NCI-H1417 treated with DMSO at 0.1 percent for 48 hours (cell line): ENCODE measurements around the gene HIPK3.
"Not testable (repeated sequence)": the region's sequence is repeated elsewhere in the genome, so short reads cannot be mapped to it uniquely, and the experiment has no call there.

Experiments
- DNase-seq: peaks from one replicate; lab custom pipeline; 2025; lab: John Stamatoyannopoulos, UW

HIPK3 gene

DNA sequence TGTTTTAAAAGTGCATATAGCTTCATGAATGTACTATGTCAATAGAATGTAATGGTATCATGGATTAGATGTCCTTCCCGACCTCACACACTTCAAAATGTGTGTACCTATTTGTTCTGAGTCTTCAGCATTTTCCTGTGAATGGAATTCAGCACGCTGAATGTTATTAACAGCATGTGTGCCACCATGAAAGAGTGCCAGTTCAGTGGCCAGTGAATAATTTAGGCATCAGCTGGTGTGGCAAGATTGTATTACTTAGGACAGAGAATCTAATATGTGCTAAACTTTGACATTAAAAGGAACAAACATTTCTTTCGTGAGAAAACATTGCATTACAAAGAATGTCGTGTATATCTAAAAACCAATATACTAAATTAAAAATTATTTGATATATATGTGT lies 46.4 kb downstream of the HIPK3 start:
- DNase-seq, result no peak

DNA sequence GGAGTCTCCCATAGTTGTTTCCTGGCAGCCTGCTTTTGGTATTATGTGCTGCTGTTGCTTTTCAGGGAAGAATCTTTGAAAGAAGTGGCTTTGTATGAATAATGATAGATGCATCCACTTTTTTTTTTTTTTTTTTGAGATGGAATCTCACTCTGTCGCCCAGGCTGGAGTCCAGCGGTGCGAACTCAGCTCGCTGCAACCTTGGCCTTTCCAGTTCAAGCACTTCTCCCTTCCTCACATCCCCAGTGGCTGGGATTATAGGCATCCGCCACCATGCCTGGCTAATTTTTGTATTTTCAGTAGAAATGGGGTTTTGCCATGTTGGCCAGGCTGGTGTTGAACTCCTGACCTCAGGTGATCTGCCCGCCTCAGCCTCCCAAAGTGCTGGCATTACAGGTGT lies 49.6 kb downstream of the HIPK3 start:
- DNase-seq, result not testable (repeated sequence)

DNA sequence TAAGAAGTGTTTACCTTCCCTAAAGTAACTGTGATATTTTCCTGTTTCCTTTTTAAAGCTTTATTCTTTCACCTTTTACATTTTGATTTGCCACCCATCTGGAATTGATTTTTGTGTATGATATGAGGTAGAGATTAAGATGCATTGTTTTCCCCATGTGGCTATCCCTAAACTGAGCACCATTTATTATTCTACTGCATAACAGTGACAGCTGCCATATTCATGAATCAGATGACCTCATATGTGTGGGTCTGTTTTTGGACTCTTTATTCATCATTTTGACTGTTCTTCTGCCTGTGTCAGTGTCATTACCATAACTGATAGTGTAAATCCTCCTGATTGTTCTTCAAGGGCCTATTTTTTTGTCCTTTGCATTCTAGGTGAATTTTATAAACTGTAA lies 50.8 kb downstream of the HIPK3 start:
- DNase-seq, result no peak

DNA sequence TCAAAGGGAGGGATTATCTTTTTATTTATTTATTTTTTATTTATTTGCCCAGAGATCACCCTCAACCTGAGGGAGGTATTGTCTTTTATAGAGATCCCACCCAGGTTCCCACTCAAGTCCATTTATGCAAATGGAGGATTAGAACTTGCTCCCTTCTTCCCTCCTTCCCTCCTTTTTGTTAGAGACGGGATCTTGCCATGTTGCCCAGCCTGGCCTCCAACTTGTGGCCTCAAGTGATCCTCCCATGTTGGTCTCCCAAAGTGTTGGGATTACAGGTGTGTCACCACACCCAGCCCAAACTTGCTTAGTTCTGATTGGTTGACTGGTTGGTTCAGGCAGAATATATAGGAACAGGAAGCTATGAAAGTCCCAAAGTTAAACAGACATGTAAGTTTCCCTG lies 51.9 kb downstream of the HIPK3 start:
- DNase-seq, result no peak

DNA sequence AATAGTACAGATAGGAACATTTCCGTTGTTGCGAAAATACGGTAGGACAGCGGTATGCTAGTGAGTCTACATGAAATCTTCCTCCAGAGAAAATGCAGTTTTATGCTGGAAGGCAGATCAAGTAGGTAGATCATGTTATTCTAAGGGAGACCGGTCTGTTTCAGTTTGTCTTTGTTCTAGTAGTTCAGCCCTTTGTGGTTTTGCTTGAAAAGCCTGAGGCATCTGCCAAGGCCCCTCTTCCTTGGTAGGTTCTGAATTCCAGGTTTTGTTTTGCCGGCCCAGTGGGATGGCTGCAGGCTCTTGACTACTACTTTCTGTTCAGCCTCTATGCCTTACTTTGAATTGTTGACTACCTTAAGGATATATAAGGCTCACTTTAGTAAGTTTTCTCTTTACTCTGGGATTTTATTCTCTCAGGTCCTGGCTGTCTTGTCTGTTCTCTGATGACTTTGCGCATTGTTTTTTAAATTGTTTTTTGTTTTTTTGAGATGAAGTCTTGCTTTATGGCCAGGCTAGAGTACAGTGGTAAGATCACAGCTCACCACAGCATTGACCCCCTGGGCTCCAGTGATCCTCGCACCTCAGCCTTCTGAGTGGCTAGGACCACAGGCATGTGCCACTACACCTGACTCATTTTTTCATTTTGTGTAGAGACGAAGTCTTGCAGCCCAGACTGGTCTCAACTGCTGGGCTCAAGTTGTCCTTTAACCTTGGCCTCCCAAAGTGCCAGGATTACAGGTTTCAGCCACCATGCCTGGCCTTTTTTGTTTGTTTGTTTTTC lies 53.7 kb downstream of the HIPK3 start:
- no peak for DNase-seq

DNA sequence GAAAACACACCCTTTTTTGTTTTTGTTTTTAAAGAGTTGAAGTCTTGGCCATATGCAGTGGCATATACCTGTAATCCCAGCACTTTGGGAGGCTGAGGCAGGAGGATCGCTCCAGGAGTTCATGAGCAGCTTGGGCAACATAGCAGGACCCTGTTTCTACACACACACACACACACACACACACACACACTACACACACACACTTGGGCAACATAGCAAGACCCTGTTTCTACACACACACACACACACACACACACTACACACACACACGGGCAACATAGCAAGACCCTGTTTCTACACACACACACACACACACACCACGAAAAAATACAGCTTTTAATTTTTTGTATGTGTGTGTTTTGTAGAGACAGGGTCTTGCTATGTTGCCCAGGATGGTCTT lies 54.5 kb downstream of the HIPK3 start:
- DNase-seq, result no peak

DNA sequence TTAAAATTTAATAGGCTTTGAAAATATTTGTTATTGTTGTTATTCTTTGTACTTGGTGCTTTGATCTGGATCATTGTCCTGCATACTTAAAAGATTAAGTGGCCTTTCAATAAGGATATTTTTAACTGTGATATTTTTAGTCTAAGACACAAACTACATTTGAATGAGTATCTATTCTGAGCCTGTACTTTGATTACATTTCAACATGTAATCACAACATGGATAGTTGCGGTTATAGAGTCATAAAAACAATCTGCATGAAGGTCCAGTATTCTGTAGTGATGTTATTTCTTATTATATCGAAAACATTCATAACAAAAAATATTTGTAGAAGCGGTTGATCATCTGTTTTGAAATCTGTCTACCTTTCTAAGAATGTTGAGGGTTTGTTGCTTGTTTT lies 58.6 kb downstream of the HIPK3 start:
- no peak for DNase-seq

DNA sequence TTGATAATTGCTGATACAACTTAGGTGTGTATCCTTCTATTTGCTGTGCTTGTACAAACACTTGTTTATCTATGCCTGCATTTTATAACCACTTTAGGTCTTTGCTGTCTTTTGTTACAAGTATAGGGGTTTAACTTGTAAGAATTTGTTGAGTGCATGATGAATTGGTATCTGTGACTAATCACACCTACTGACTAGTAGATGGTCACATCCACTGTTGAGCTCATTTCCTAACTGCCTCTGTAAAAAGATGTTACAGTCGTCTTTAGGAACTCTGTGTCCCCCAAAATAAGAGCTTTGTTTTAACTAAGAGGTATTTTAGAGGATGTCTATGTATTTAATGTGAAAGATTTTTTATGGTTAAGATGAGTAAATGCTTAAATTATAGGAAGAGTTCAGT lies 60.5 kb downstream of the HIPK3 start:
- no peak for DNase-seq

DNA sequence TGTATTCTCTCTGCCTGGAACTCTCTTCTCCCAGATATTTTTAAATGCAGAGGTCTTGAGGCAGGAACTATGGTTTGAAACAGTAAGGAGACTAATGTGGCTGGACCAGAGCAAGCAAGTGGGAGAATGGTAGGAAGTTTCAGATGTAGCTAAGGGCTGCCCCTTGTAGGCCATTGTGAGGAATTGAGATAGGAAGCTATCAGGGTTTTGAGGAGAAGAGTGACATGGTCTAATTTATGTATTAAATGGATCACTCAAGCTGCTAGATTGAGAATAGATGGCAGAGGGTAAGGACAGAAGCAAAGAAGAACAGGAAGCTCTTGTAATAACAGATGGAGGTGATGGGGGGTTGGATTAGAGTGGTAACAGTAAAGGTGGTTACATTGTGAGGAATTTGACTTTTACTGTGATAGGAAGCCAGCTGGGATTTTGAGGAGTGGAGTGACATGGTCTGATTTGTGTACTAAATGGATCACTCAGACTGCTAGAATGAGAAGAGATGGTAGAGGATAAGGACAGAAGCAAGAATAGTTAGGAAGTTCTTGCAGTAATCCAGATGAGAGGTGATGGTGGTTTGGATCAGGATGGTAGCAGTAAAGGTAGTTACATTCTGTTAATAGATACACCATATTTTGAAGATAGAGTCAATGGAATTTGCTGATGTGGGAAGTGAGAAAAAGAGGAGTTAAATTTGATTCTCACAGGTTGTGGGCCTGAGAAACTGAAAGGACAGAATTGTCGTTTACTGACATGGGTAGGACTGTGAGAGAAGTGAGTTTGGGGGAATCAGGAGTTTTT lies 63.0 kb downstream of the HIPK3 start:
- DNase-seq, result no peak

DNA sequence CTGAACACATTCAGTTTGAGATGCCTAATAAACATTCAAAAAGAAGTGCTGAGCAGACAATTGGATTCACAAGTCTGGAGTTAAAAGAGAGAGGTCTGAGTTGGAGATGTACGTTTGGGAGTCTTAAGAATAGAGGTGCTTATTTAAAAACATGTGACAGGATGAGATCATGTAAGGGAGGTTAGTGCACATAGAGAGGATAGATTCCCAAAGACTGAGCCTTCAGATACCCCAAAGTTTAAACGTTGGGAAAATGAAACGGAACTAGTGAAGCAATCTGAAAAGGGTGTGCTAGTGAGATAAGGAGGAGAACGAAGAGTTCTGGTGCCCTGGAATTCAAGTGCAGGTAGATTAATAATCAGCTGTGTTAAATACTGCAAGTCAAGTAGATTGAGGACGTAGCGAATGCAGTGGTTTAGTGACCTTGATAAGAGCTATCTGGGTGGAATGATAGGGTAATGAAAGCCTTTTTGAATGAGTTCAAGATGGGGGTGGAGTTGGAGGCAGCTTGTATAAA lies 63.7 kb downstream of the HIPK3 start:
- no peak for DNase-seq

DNA sequence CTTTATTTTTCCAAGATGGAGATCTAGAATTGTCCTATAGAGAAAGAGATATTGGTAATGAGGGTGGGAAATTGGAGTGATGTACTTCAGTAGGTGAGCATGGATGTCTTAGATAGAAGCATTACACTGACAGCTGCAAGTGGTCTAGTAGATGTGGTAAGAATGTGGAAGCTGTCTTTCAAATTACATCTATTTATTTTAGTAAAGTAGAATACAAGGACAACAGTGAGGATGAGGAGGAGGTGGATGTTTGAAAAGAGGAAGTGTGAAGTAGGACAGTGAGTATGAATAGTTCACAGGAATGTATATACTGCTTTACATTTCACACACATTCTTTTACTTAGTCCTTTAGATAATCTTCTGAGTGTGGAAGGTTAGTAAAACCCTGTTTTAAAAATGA lies 64.2 kb downstream of the HIPK3 start:
- no peak for DNase-seq

DNA sequence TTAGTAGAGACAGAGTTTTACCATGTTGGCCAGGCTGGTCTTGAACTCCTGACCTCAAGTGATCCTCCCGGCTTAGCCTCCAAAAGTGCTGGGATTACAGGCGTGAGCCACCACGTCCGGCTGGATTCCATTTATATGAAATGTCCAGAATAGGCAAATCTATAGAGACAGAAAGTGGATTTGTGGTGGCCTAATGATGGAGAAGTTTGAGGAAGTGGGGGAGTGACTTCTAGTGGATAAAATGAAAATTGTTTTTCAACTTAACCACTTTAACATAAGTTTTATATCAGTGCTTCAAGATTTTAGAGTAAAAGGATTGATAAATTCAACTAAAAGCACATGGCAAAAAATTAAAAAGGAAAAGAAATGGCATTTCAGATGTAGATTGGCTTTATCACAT lies 66.2 kb downstream of the HIPK3 start:
- DNase-seq, result no peak

DNA sequence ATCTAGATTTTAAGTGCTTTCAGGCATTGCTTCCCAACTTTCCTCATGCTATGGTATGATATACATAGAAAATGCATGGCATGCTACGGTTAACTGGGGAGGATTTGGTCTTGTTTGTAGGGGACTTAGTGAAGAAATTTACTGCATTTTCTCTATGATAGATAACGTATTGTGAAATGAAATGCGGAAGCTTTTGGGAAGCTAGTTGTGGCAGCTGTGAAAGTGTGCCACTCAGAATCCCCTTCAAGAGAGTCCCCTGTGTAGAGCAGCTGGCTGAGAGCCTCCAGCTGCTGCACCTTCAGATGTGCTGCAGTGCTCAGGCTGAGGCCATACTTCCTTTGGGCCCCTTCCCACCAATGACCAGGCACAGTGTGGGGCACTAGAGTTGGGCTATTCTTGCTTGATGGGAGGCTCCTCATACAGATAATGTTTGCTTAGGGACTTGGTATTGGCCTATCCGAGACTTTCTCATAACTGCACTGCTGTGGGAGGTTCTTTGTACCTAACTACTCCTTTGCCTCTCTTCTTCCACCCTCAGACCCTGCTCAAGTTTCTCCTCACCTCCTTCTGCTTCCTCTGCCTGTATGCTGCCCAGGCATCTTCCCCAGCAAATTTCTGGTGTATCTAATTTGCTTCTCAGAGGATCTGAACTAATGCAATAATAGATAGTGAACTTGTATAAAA lies 67.3 kb downstream of the HIPK3 start:
- no peak for DNase-seq

DNA sequence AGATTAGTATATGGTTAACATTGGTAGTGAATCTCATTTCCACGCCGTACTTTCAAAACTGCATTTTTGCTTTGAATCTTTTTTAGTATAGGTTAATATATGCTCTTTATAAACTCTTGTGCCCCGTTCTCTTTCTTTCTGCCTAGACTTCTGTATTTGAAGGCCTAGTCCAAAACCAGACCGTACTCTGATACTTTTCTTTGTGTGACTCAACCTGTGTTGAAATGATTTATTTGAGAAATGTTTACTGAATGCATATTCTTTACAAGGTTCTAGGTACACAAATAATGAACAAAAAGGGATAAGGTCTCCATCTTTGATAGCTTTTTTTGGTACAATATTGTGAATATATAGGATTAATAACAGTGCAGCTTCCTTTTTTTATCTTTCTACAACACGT lies 68.3 kb downstream of the HIPK3 start:
- DNase-seq, result no peak

DNA sequence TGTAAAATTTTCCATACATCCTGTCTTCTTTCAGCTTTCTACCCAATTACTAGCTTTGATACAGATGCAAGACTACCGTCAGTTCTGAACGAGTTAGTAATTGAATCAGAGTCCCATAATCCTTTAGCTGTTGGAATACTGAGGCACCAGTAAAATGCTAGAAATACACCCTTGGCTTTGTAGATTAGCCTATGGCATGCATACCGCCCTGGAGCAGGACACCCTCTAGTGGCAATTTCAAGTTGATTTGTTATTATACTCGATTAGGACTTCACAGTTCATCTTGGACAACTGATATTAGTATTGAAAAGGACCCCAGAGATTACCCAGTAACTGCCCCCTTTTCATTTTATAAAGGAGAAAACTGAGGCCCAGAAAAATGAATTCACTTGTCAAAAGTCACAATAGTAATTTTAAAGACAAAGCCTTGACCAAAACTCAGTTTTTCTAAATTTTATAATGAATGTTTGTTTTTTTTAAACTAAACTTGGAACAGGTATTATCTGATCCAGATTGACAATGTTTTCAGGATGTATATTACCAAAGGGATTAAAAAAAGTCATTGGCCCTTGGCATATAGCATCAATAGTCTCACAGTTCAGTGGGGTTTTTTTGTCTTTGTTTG lies 72.6 kb downstream of the HIPK3 start:
- DNase-seq, result no peak

DNA sequence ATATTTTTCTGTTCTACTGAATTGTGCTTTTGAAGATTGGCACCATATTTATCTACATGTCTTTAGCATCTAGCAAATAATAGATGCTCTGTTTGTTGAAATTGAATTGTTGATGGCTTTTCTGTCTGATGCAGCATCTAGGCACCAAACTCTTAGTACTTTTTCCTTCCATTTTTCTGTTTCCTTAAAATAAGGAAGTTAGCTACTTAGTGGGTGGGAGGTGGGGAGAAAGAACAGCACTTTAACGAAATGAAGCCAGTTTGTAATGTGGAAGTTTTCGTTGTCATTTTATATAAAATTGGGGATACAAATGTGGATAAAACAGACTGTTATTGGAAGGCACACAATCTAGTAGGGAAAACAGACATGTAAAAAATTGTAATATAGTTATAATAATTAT lies 76.6 kb downstream of the HIPK3 start:
- no peak for DNase-seq

DNA sequence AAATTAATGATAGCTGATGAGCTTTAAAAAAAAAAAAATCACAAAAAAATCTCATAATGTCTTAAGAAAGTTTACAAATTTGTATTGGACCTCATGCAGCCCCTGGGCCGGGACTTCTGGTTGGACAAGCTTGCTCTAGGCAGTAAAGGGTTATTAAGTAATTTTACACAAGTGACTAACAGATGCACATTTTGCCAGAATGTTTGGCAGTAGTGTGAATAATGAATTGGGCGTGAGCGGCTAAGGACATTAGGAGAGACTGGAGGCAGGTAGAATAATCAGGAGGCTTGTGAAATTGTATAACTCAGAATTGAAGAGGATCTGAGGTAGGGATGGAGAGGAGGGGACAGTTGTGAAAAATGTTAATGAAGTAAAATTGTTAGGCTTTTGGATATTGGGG lies 77.4 kb downstream of the HIPK3 start:
- no peak for DNase-seq

DNA sequence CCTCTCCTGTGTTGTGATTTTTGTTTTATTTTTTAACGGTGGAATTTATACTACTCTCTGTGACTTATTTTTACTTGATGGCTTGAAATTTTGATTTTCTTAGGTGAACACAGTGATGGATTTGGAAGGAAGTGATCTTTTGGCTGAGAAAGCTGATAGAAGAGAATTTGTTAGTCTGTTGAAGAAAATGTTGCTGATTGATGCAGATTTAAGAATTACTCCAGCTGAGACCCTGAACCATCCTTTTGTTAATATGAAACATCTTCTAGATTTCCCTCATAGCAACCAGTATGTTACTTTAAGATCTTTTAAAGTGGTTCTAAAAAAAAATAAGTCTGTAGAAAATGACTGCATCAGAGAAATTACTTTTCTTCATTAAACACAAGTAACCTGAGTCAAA lies 82.1 kb downstream of the HIPK3 start:
- DNase-seq, result no peak

DNA sequence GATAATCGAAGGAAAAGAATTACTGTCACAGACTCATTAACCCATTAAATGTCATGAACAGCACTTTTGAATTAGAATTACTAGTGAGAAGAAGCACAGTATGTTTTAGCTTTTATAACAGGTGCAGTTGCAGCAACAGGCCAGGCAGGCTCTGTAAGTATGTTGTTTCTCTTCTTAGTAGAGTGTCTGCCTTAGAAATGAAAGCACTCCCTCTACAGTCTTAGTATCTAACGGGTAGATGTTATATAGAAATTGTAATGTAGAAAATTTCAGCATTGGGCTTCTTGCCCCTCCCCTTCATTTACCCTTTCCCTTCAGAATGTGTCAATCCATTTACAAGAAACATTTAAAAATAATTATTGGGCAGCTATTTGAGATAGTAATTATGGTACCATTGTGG lies 87.4 kb downstream of the HIPK3 start:
- no peak for DNase-seq

DNA sequence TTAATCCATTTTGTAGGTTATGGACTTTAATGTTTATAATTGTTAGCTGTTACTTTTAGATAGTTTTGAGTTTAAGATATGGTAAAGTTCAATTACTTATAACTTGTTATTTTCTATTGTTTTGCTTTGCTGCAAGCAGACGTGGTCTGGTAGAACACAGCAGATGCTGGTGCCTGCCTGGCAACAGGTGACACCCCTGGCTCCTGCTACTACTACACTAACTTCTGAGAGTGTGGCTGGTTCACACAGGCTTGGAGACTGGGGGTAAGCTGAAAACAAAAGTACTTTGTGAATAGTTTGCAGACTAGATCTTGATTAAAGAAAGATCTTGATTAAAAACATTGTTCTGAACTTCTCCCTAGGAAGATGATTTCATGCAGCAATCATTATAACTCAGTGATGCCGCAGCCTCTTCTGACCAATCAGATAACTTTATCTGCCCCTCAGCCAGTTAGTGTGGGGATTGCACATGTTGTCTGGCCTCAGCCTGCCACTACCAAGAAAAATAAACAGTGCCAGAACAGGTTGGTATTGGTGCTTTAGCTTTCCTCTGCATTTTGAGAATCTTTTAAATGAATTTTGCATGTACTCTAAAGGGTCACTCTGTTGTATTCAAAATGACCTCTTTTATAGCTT lies 90.4 kb downstream of the HIPK3 start:
- DNase-seq, result no peak

DNA sequence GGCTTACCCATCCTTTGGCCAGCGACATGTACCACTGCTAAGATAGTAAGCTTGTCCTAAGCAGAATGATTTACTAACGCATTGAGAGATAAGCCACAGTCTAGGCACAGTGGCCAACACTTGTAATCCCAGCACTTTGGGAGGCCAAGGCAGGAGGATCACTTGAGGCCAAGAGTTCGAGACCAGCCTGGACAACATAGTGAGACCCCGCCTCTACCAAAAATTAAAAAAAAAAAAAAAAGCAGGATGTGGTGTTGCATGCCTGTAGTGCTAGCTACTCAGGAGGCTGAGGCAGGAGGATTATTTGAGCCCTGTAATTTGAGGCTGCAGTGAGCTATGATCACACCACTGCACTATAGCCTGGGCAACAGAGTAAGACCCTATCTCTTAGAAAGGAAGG lies 93.1 kb downstream of the HIPK3 start:
- DNase-seq, result no peak
